SK-N-DZ (cell line): ENCODE measurements around the gene XCR1. TPM values are rescaled to one million over a fixed set of nuclear protein-coding genes. Genes with fewer than 3 reads are reported as not detected.
"Not testable (repeated sequence)": the region's sequence is repeated elsewhere in the genome, so short reads cannot be mapped to it uniquely, and the experiment has no call there.

ENCODE experiments used
- DNase-seq: peaks from one replicate; pipeline ENCODE4 v3.0.0-alpha.2; 2015; ENCODE audit warnings: low spot score
- polyA plus RNA-seq, 2 experiments: library from polyadenylated mRNA; depleted of rRNA; stranded (reverse); fragments of >200 nt; gene quantifications; 2 replicates each; pipeline ENCODE4 v1.2.3, GENCODE V29; 2014

Gene XCR1, protein sequence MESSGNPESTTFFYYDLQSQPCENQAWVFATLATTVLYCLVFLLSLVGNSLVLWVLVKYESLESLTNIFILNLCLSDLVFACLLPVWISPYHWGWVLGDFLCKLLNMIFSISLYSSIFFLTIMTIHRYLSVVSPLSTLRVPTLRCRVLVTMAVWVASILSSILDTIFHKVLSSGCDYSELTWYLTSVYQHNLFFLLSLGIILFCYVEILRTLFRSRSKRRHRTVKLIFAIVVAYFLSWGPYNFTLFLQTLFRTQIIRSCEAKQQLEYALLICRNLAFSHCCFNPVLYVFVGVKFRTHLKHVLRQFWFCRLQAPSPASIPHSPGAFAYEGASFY
- polyA plus RNA-seq (2014; cell fraction: cytosol; rRNA removed), result not detected in 2 replicates
- not detected in 2 replicates for polyA plus RNA-seq (2014; cell fraction: nucleus; rRNA removed)

GRCh38 chr3:46027021-46027705 is at the start of gene XCR1:
TSS of gene XCR1 (minus strand) at chr3:46027483. CDS start at chr3:46021947, 5,536 bp downstream.
- DNase-seq, result no peak

DNA sequence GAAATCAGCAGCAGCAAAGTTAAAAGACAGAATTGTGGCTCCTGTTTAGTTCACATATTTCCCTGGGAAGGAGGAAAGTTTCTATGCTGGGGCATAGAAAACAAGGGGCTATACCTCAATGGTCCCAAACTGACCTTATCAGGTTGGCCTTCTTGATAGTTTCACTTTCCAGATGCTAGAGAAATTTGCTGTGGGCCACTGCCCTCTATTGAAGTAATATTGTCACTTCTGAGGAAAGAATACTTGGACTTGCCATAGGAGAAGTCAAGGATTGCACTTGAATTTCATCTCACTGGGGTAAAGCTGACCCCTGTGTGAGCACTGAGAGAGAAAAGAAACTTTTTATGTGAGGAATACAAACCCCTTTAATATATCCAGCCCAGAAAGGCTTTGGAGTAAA is 49.3 kb upstream of the XCR1 start:
- DNase-seq, result no peak

DNA sequence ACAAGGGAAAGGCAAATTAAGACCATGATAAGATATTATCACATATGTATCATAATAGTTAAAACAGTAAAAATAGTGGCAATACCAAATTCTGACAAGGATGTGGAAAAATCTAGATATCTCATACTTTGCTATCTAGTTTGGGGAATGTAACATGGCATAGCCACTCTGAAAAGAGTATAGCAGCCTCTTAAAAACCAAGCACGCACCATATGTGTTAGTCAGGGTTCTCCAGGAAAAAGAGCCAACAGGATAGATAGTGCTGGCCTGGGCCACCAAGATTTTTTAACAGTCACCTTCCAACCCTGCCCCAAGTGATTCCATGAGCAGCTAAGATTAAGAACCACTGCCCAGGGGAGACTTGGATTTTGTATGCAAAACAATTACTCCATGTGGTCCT is 48.5 kb upstream of the XCR1 start:
- no peak for DNase-seq

GRCh38 chr3:46071222-46071858 is 44.1 kb upstream of the XCR1 start:
- DNase-seq, result no peak

- DNase-seq, result no peak
Measured at GRCh38 chr3:46070595-46071093, 43.4 kb upstream of the XCR1 start.

DNA sequence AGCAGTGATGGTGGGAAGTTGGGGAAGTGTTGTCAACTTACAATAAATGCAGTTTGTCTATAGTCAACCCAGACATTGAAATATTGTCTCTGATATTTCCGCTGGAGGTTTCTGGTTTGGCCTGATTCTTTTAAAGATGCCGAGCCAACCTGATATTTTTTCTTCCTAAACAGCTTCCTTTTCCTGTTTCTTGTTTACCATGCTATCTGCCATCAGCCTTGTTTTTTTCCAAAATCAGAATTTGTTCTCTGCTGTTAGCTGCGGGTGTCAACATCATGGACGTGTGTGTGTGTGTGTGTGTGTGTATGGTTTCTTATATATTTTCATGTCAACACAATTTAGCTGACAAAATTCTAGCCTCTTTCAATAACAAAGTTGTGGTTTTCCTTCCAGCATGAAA is 41.2 kb upstream of the XCR1 start:
- no peak for DNase-seq

DNA sequence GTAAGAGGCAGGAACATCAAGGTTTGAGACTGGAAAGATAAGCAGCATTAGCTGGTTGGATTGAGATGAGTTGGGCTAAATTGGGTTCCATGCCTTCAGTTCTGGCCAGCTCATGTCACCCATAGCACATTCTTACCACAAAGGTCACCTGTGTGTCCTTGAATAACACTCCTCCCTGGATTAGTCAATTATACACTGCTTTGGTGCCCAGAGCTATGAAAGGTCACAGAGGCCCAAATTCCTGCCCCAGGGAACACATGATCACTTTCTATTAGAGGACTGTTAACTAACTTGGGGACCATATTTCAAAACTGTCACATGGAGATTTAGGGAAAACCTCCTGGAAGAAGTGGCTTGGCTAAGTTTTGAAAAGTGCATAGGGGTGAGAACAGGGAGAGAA is 40.1 kb upstream of the XCR1 start:
- DNase-seq, result no peak

GRCh38 chr3:46065750-46066256 is 38.5 kb upstream of the XCR1 start:
- DNase-seq, result no peak

DNA sequence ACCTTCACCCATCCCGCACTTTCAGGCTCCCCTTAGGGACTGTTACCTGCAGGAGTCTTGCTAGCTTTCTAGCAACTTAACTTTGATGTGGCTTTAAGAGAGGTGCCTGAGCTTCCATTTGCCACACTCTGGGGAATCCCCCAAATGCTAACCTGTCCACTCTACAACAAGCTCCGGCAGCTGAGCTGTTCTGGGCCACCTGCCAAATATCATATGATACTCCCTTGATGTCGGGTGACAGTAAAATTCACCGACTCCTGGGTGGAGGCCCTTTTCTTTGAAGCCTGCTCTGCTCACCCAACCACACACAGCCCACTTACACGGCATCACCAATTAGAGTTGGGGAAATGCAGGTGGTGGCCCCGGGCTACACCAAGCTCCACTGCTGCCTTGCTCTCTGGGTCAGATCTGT is 38.0 kb upstream of the XCR1 start:
- DNase-seq, result peak; percentile 24

DNA sequence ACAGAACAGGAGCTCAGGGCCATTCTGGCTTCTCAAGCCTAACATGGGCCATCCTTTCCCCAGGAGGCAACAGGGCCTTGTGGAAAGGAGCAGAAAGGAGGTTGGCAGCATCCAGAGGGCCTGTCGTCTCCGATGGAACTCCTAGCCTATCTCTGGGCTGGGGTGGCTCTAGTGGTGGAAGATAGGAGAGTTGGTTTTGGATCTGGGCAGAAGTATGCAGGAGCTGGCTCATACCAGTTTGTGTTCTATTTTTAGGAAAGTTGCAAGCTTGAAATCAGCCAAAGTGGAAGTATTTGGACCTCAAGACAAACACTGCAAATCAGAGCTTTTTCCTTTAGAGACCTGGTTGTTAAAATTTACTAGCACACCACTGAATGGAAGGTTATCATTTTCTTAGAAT is 35.4 kb upstream of the XCR1 start:
- DNase-seq, result no peak

GRCh38 chr3:46061887-46062286 is 34.6 kb upstream of the XCR1 start:
- no peak for DNase-seq

- no peak for DNase-seq
Measured at GRCh38 chr3:46061108-46061720, 33.9 kb upstream of the XCR1 start.

DNA sequence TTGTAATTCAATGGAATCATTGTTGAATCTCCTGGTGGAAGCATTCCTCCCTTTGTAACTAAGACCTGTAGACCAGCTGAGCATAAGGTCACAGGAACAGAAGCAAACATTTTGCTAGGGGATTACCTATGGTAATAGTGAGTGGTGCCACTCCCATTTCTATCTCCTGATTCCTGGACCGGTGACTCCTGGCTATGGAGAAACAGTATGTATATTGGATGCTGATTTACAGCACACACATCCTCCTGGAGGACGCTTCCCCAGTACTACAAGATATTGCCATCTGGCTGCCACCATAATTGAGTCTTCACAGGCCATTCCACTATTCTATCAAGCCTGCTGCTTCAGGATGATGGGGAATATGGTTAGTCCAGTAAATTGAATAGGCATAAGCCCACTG is 33.3 kb upstream of the XCR1 start:
- no peak for DNase-seq

DNA sequence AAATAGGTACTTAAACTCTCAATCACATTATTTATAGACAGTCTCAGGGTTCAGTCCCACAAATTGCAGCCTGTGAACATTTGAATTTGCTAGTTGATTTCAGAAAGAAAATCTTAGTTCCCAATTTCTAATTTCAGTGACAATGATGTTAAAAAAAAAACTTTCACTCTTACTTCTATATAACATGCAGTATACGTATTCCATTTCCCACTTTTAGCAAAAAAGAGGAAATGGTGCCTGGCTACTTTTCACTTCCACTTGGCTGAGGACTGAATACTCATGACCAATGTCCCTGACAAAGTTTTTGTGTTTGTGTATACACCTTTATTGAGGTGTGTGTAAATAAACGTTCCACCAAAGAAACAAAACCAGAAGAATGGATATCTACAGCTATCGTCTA is 32.1 kb upstream of the XCR1 start:
- no peak for DNase-seq

- DNase-seq, result no peak
Measured at GRCh38 chr3:46058981-46059380, 31.7 kb upstream of the XCR1 start.

GRCh38 chr3:46057716-46058115 is 30.4 kb upstream of the XCR1 start:
- no peak for DNase-seq

DNA sequence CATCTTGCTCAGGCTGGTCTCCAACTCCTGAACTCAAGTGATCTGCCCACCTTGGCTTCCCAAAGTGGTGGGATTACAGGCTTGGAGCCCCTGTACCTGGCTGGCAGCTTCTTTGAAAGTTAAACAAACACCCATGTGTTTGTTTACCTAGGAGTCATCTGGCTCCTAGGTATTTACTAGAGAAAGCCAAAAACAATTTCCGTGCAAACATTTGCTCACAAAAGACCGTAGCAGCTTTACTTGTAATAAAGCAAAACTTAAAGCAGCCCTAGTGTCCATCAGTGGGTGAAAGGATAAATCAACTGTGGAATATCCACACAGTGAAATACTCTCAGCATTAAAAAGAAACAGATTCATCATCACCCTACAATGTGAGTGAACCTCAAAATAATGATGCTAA is 29.4 kb upstream of the XCR1 start:
- DNase-seq, result no peak

- not testable (repeated sequence) for DNase-seq
Measured at GRCh38 chr3:46053761-46054515, 26.7 kb upstream of the XCR1 start.

DNA sequence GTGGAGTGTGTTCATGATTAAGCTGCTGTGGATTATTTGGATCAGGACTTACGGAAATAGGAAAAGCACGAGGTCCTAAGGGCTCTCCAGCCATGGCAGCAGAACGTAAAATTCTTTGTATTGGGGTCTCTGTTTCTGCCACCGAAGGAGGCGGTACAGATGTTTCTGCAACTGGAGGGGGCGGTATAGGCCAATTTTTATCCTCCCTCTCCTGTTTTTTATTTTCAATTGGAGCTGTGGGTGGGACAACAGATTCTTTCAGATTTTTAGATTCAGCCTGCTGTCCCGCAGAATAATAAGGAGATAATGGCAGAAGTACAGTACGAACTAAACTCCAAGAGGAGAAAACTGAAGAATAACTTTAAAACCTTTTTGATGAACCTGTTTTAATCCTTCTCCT is 26.0 kb upstream of the XCR1 start:
- not testable (repeated sequence) for DNase-seq

DNA sequence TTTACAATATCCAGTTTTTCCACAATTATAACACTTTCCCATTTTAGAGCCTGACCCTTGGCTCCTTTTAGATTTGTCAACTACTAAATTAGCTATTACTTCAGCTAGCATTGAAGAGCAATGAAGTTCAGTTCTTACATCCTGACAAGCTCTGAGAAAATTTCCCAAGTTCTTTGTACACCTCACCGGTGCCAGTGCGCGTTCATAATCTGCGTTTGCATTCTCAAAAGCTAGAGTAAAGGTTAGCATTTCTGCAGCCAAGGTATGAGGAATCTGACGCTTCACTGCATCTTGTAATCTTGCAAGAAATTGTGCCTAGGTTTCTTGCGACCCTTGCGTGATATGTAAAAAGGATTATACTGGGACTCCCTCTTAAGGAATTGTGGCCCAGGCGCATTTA is 25.2 kb upstream of the XCR1 start:
- DNase-seq, result no peak

- DNase-seq, result no peak
Measured at GRCh38 chr3:46049093-46049492, 21.8 kb upstream of the XCR1 start.
